ENCODE data around the gene ANKRD31.
"Not testable (repeated sequence)": the region's sequence is repeated elsewhere in the genome, so short reads cannot be mapped to it uniquely, and the experiment has no call there.

ANKRD31 gene

GRCh38 chr5:75138689-75139088 lies 98.0 kb downstream of the ANKRD31 start:
- no peak for DNase-seq

GRCh38 chr5:75130818-75131349 lies 105.8 kb downstream of the ANKRD31 start:
- DNase-seq = no peak

DNA sequence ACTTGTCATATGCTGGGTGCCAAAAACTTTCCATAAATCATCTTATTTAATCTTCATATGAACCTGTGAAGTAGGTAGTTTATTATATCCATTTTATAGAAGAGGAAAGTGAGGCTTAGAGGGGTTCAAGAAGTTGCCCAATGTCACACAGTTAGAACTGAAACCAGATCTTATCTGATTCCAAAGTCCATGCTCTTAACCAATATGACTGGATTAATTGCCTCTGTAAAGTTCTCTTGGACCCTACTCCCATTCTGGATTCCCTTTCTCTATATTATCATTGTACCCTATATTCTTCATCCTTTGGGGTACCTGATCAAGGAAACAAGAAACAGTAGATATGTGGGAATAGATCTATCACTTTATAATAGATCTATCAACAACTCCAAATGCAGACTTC lies 119.8 kb downstream of the ANKRD31 start:
- no peak for DNase-seq

- not testable (repeated sequence) for DNase-seq
These were observed 122.4 kb downstream of the ANKRD31 start for GRCh38 chr5:75114311-75114710.

DNA sequence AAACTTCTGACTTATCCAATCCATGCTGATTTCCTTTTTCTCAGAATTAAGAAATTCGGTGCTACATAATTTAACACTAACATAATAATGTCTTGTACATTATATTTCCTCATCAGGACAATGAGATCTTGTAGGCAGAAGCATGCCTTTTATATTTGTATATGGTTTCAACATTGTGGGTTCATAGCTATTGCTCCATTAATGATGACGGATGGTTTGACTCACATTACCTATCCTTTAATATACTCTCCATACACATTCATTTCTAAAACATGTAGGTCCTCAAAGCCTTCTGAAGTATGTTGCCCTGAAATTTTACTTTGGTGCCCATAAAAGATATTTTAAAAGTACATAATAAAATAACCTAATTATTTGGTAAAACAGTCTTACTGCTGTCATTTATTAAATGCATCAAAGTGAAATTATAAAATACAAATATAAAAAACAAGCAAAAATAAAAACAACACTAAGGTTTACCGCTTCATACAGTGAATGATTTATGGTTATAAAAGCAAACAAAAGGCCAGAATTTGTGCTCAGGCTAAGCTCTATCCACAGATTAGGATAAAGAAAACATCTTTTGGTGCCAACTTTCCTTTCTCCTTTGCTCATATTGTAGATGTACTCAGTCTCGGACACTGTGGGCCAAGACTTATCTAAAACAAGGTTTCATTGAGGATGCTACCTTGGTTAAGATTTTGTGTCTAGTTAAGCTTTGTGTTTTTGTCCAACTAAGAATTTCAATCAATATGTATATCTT lies 123.1 kb downstream of the ANKRD31 start:
- DNase-seq = no peak

- no peak for DNase-seq
These were observed 127.6 kb downstream of the ANKRD31 start for GRCh38 chr5:75108931-75109596.

- no peak for DNase-seq
These were observed 128.2 kb downstream of the ANKRD31 start for GRCh38 chr5:75108515-75108914.

- DNase-seq = not testable (repeated sequence)
These were observed 140.7 kb downstream of the ANKRD31 start for GRCh38 chr5:75095956-75096355.

GRCh38 chr5:75091597-75091996 lies 145.1 kb downstream of the ANKRD31 start:
- no peak for DNase-seq

GRCh38 chr5:75089662-75090061 lies 147.0 kb downstream of the ANKRD31 start:
- no peak for DNase-seq

- no peak for DNase-seq
These were observed 147.5 kb downstream of the ANKRD31 start for GRCh38 chr5:75089137-75089536.

GRCh38 chr5:75088648-75089047 lies 148.0 kb downstream of the ANKRD31 start:
- no peak for DNase-seq

- no peak for DNase-seq
These were observed 155.2 kb downstream of the ANKRD31 start for GRCh38 chr5:75081510-75081909.

DNA sequence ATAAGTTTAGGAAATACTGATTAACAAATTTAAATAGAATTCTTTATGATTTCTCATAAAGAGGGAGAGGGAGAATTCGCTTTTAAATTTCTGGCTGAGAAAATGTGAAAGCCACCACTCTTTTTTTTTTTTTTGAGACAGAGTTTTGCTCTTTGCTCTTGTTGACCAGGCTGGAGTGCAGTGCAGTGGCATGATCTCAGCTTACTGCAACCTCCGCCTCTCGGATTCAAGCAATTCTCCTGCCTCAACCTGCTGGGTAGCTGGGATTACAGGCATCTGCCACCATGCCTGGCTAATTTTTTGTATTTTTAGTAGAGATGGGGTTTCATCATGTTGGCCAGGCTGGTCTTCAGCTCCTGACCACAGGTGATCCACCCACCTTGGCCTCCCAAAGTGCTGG lies 157.3 kb downstream of the ANKRD31 start:
- DNase-seq = not testable (repeated sequence)

- no peak for DNase-seq
These were observed 158.7 kb downstream of the ANKRD31 start for GRCh38 chr5:75078027-75078426.

GRCh38 chr5:75072061-75072460 lies 164.6 kb downstream of the ANKRD31 start:
- no peak for DNase-seq

DNA sequence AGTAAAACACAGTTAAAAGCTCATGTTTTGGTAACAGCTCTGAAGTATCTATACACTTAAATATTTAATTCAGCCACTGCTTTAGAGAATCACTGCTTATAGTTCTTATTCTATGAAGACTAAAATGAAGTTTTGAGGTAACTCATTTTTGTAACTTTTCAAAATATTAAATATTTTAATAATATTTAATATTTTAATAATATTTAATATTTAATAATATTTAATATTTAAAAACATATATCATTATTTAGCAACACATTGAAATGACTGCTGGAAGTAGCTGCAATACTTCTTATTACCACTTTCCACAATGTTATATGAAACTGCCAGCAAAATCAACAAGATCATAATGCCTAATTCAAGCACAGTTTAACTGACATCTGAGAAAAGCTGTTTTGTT lies 165.6 kb downstream of the ANKRD31 start:
- no peak for DNase-seq

DNA sequence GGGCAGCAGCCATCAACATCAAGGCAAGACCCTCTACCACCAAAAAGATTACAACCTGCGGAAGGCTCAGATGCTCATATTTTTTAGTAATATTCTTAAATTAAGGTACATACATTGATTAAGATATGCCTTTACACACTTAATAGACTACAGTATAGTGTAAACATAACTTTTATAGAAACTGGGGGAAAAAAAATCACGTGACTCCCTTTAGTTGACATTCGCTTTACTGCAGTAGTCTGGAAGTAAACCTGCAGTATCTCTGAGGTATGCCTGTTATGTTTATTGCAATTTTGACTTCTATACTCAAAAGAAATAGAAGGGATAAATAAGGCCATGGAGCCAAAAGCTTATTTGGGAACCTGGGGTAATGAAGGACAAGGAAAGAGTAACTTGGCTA lies 169.2 kb downstream of the ANKRD31 start:
- DNase-seq = no peak

DNA sequence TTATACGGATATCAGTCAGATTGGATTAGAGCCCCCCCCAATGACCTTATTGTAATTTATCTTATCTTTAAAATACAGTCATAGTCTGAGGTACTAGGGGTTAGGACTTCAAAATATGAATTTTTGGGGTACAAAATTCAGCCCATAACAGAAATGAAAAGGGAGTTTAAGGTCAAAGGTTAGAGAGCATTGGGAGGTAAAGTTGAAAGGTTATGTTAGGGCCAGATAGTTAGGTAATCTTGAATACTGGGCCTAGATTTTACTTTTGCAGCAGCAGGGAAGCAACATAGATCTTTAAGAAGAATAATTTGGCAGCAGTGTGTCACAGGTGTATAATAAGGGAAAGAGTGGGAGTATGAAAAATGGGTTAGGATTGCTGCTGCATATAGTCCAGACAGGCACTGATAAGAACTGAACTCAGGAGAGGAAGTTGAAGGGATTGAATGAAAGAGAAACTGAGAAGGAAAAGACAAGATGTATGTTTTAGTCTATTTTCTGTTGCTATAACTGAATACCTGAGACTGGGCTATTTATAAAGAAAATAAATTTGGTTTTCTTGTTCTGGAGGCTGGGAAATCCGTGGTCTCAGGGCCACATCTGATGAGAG lies 173.7 kb downstream of the ANKRD31 start:
- no peak for DNase-seq

DNA sequence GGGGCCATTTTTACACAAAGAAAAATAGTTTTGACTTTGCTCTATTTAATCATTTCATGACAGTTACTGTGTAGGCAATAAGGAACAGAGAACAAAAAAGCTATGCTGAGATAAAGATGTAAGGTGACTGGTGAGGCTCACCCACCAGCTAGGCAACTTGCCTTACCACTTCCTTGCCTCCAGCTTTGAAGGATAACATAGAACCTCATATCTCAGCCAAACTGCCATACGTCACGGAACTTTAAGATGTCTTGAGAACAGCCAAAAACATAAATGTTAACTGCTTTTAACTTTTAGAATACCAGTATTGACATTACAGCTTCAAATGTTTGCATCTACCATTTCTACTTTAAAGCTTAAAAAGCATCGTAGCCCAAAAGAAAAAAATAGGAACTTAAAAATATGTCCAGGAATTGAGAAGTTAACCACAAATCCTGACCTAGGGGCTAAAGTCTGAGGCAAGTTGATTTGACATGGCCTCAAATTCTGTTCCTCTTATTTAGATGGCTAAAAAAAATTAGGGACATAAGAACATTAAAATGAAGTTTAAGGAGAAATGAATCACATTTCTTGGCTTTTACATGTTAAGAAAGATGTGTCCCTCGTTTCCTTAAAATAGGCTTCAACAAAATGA lies 176.6 kb downstream of the ANKRD31 start:
- no peak for DNase-seq

DNA sequence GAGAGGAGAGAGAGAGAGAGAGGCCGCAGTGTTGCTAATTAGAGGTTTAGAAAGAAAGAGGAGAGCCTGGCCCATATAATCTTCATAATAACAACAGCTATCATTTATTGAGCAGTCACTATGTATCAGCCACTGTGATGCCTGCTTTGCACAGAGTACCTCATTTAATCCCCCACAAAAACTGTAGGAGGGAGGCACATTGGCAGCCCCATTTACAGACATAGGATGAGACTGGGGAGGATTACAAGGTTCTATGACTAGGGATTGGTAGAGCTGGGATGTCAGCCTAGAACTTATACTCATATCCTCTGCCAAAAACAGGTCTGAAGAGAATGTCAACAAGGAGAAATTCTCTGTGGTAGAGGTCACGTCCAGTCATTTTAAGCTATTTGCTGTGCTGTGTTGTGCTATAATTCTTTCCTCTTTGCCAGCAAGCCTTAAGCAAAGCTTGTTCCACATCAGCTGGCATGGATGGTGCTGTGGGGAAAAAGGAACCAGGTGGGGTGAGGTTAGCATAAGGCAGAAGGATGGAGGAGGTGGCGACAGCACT lies 177.6 kb downstream of the ANKRD31 start:
- DNase-seq = no peak

GRCh38 chr5:75057561-75057960 lies 179.1 kb downstream of the ANKRD31 start:
- DNase-seq = no peak

GRCh38 chr5:75055727-75056144 lies 180.9 kb downstream of the ANKRD31 start:
- DNase-seq = no peak

All from NCI-H2171 (cell line).